GM19467 (cell line): ENCODE measurements around the gene TTPAL.

Source experiments
- ATAC-seq: cut with Tn5 transposase; IDR thresholded peaks from one replicate; pipeline ENCODE4 v1.9.1; 2021; ENCODE audit warnings: mild to moderate bottlenecking, moderate library complexity; ENCODE audit not compliant: unreplicated experiment

The TTPAL gene

GRCh38 chr20:44439318-44439717 lies 36.4 kb upstream of the TTPAL start:
- no peak for ATAC-seq

- no peak for ATAC-seq
These were observed 33.2 kb upstream of the TTPAL start for GRCh38 chr20:44442298-44443070.

GRCh38 chr20:44445742-44446710 lies 29.6 kb upstream of the TTPAL start:
- no peak for ATAC-seq

GRCh38 chr20:44447827-44448419 lies 27.8 kb upstream of the TTPAL start:
- ATAC-seq, result no peak

- no peak for ATAC-seq
These were observed 26.7 kb upstream of the TTPAL start for GRCh38 chr20:44448753-44449546.

GRCh38 chr20:44449864-44450263 lies 25.8 kb upstream of the TTPAL start:
- ATAC-seq, result no peak

GRCh38 chr20:44450281-44450889 lies 25.3 kb upstream of the TTPAL start:
- ATAC-seq, result no peak

- no peak for ATAC-seq
These were observed 24.7 kb upstream of the TTPAL start for GRCh38 chr20:44450903-44451450.

- no peak for ATAC-seq
These were observed 21.2 kb upstream of the TTPAL start for GRCh38 chr20:44454306-44454963.

GRCh38 chr20:44455126-44455525 lies 20.5 kb upstream of the TTPAL start:
- ATAC-seq, result no peak

GRCh38 chr20:44456611-44457010 lies 19.1 kb upstream of the TTPAL start:
- ATAC-seq, result no peak

GRCh38 chr20:44457016-44457415 lies 18.7 kb upstream of the TTPAL start:
- ATAC-seq, result no peak

GRCh38 chr20:44459271-44459670 lies 16.4 kb upstream of the TTPAL start:
- no peak for ATAC-seq

GRCh38 chr20:44460795-44461141 lies 14.9 kb upstream of the TTPAL start:
- no peak for ATAC-seq

- no peak for ATAC-seq
These were observed 14.4 kb upstream of the TTPAL start for GRCh38 chr20:44461142-44461802.

- no peak for ATAC-seq
These were observed 13.9 kb upstream of the TTPAL start for GRCh38 chr20:44461803-44462174.

- ATAC-seq, result no peak
These were observed 12.2 kb upstream of the TTPAL start for GRCh38 chr20:44463466-44463865.

- no peak for ATAC-seq
These were observed 11.2 kb upstream of the TTPAL start for GRCh38 chr20:44464514-44464913.

- no peak for ATAC-seq
These were observed 10.6 kb upstream of the TTPAL start for GRCh38 chr20:44465001-44465560.
